ENCODE measurements around the gene BIN1.

- TF ChIP-seq EP300 (IDR thresholded peaks at IDR 0.05) (no peak), CTCF (IDR thresholded peaks at IDR 0.05) (no peak), POLR2A (IDR thresholded peaks at IDR 0.05) (no peak)
Observed at GRCh38 chr2:127095784-127096183, 11.2 kb downstream of the BIN1 start.
